WERI-Rb-1 (cell line): Measurements from ENCODE around the gene DAP.

Source experiments
- DNase-seq: peaks from one replicate; pipeline ENCODE4 v3.0.0-alpha.2; 2020
- H3K27ac ChIP-seq: fragments of 250-450 bp; sonication (Bioruptor Pico); 2 replicates; pipeline ENCODE4 v1.5.1; 2020; ENCODE audit warnings: mild to moderate bottlenecking, moderate library complexity
- H3K27me3 ChIP-seq: fragments of 250-450 bp; sonication (Bioruptor Pico); 2 replicates; pipeline ENCODE4 v1.5.1; 2021; ENCODE audit warnings: mild to moderate bottlenecking, low read depth, moderate library complexity; ENCODE audit not compliant: insufficient read depth, severe bottlenecking
- H3K36me3 ChIP-seq: fragments of 250-450 bp; sonication (Bioruptor Pico); 2 replicates; pipeline ENCODE4 v1.5.1; 2020; ENCODE audit warnings: mild to moderate bottlenecking, moderate library complexity
- H3K4me3 ChIP-seq: 2 replicates; pipeline ENCODE4 v1.5.1; 2011; ENCODE audit warnings: low read depth, mild to moderate bottlenecking, control low read depth, low read length
- H3K9me3 ChIP-seq: fragments of 250-450 bp; sonication (Bioruptor Pico); 2 replicates; pipeline ENCODE4 v1.5.1; 2021; ENCODE audit warnings: mild to moderate bottlenecking, moderate library complexity; ENCODE audit not compliant: severe bottlenecking
- TF ChIP-seq, protein P1 (sequence below): IDR thresholded peaks from 2 replicates; pipeline ENCODE4 v1.5.1; 2011; ENCODE audit warnings: low read depth, mild to moderate bottlenecking, control low read depth, inconsistent platforms, low read length

The DAP gene

DNA sequence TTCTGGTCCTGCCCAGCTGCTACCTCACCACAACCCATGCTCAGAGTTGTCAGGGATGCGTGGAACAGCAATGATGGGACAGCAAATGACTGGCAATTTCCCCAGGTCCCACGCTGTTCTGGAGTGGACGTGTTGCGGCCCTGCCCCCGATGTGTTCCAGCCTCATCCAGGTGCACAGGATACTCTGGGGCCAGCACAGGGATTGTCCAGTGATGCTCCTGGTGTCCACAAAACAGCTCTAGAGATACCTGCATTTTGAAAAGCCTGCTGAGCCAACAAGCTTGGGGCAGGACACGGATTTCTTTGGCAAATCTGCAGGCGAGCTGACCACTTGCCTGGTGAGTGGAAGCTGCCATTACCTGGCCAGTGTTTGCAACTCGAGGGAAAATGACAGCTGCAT lies 108.4 kb downstream of the DAP start:
- H3K36me3 ChIP-seq, result peaks cover 81% of the 10 kb centered on the region
- DNase-seq, result no peak
- no peaks in the 10 kb centered on the region for H3K9me3 ChIP-seq
- no peak overlapping the region for H3K27ac ChIP-seq
- H3K4me3 ChIP-seq, result no peak overlapping the region
- H3K27me3 ChIP-seq, result no peaks in the 10 kb centered on the region
- TF ChIP-seq, protein P1, sequence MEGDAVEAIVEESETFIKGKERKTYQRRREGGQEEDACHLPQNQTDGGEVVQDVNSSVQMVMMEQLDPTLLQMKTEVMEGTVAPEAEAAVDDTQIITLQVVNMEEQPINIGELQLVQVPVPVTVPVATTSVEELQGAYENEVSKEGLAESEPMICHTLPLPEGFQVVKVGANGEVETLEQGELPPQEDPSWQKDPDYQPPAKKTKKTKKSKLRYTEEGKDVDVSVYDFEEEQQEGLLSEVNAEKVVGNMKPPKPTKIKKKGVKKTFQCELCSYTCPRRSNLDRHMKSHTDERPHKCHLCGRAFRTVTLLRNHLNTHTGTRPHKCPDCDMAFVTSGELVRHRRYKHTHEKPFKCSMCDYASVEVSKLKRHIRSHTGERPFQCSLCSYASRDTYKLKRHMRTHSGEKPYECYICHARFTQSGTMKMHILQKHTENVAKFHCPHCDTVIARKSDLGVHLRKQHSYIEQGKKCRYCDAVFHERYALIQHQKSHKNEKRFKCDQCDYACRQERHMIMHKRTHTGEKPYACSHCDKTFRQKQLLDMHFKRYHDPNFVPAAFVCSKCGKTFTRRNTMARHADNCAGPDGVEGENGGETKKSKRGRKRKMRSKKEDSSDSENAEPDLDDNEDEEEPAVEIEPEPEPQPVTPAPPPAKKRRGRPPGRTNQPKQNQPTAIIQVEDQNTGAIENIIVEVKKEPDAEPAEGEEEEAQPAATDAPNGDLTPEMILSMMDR, result no peak

DNA sequence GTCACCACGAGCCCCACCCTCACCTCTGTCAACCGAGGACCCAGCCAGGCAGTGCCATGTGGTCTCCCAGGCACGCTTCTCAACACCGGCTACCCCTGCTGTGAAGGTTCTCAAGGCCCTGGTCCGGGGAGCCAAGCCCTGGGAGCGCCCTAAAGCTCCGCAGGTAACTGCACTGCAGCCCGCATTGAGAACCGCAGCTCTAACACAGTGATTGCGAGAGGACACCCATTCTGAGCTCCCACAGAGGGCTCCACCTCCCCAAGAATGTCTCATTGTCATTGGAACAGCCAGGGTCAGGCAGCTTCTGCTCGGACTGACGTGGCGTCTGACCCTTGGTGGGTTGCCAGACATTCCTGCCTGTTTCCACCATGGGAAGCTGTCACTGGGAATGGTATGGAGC lies 108.9 kb downstream of the DAP start:
- Histone ChIP-seq H3K36me3 (peaks cover 85% of the 10 kb centered on the region), H3K27me3 (no peaks in the 10 kb centered on the region), H3K27ac (no peak overlapping the region), H3K9me3 (no peaks in the 10 kb centered on the region), H3K4me3 (no peak overlapping the region)
- no peak for DNase-seq
- TF ChIP-seq, protein P1, result no peak

DNA sequence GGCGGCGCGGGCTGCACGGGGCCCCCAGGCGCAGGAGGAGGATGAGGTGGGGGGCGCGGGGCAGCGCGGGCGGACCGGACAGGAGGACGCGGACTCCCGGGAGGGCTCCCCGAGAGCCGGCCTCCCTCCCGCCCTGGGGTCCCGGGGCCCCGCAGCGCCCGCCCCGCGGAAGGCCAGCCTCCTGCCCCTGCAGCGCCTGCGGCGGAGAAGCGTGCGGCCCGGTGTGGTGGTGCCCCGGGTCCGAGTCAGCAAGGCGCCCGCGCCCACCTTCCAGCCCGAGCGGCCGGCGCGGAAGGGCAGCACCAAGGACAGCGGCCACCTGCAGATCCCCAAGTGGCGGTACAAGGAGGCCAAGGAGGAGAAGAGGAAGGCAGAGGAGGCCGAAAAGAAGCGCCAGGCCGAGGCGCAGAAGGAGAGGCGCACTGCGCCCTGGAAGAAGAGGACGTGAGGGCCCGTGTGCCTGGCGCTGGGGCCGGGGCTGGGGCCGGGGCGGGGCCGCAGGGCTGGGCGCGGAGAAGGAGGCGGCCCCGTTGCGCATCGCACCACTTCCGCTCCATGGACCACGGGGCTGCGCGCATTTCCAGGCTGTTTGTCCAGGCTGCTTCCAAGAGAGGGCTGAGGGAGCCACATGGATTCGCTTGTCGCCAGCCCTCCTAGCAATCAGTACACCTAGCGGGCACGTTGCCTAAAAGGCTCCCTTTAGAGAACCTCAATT lies 111.2 kb downstream of the DAP start:
- H3K27ac ChIP-seq, result no peak overlapping the region
- TF ChIP-seq, protein P1, result no peak
- no peak overlapping the region for H3K4me3 ChIP-seq
- H3K9me3 ChIP-seq, result no peaks in the 10 kb centered on the region
- no peaks in the 10 kb centered on the region for H3K27me3 ChIP-seq
- peaks cover 85% of the 10 kb centered on the region for H3K36me3 ChIP-seq
- DNase-seq, result no peak

DNA sequence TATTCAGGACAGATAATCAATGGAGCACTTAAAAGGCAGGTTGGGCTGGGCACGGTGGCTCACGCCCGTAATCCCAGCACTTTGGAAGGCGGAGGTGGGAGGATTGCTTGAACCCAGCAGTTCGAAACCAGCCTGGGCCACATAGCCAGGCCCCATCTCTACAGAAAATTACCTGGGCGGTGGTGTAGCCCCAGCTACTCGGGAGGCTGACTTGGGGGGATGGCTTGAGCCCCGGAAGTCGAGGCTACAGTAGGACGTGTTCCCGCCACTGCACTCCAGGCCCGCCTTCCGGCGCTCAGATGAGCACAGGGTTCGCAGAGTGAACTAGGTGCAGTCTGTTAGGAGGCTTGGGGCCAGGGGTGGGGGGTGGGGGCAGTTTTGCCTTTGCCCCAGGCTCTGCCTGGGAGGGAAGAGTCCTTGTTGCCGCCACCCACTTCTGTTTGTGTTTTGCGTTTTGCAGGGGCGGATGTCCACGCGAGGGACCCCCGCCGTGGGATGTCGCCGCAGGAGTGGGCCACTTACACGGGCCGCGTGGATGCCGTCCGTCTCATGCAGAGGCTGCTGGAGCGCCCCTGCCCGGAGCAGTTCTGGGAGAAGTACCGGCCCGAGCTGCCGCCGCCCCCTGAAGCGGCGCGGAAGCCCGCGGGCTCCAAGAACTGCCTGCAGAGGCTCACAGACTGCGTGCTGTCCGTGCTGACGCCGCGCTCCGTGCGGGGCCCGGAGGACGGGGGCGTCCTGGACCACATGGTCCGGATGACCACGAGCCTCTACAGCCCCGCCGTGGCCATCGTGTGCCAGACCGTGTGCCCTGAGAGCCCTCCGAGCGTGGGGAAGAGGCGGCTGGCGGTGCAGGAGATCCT lies 112.0 kb downstream of the DAP start:
- H3K27ac ChIP-seq, result no peak overlapping the region
- H3K9me3 ChIP-seq, result no peaks in the 10 kb centered on the region
- DNase-seq, result no peak
- H3K36me3 ChIP-seq, result peaks cover 85% of the 10 kb centered on the region
- no peaks in the 10 kb centered on the region for H3K27me3 ChIP-seq
- no peak overlapping the region for H3K4me3 ChIP-seq
- TF ChIP-seq, protein P1, result no peak

DNA sequence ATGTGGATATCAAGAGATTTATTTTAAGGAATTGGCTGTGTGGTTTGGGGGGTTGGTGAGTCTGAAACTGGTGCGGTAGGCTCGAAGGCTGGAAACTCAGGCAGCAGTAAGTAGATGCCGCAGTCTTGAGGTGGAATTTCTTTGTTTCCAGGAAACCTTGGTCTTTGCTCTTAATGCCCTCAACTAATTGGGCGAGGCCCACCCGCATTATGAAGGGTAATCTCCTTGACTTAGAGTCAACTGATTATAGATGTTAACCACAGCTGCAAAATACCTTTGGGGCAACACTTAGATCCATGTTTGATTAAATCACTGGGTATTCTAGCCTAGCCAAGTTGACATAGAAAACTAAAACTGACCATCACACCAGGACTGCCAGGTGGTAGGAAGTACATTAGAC lies 113.4 kb downstream of the DAP start:
- Histone ChIP-seq H3K4me3 (no peak overlapping the region), H3K27ac (no peak overlapping the region), H3K36me3 (peaks cover 81% of the 10 kb centered on the region), H3K27me3 (no peaks in the 10 kb centered on the region), H3K9me3 (no peaks in the 10 kb centered on the region)
- TF ChIP-seq, protein P1, result no peak
- DNase-seq, result no peak
